NCI-H187 (cell line): Measurements from ENCODE around the gene FYB1.

Experiments used
- DNase-seq, 2 experiments: peaks; one replicate each; lab custom pipeline; 2025; lab: John Stamatoyannopoulos, UW

FYB1 gene

DNA sequence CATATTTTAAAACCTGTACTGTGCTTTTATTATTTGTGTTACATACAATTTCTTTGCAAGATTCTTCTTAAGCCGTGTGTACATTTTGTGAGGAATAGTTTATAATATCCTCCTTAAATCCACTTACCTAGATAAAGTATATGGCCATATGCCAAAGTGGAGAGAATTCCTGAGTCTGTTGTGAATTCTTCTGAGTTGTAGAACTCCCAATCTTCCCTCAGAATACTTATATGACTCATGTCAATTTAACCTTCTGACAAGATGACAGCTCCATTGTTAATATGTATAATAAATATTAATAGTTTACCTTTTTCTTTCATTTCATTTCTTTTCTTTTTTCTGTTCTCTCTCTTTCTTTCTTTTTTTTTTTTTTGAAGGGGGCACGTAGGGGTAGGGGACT, 139.2 kb downstream of the FYB1 start:
- DNase-seq: no peak

DNA sequence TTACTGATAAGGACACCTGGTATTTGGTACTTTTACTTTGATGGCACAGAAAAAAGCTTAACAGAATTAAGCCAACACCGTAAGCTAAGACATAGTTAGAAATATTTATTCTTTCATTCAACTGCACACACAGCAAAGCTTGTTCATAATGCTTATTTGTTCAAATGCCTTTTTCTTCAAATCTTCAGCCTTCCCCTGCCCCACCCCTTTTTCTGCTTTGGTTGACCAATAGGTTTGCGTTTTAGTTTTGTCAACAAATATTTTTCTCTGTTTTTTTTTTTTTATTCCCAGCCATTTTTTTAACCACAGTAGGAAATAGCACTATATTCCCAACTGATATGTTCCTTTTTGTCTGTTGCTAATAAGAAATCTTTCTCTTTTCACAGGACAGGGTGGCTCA, 140.2 kb downstream of the FYB1 start:
- no peak for DNase-seq

DNA sequence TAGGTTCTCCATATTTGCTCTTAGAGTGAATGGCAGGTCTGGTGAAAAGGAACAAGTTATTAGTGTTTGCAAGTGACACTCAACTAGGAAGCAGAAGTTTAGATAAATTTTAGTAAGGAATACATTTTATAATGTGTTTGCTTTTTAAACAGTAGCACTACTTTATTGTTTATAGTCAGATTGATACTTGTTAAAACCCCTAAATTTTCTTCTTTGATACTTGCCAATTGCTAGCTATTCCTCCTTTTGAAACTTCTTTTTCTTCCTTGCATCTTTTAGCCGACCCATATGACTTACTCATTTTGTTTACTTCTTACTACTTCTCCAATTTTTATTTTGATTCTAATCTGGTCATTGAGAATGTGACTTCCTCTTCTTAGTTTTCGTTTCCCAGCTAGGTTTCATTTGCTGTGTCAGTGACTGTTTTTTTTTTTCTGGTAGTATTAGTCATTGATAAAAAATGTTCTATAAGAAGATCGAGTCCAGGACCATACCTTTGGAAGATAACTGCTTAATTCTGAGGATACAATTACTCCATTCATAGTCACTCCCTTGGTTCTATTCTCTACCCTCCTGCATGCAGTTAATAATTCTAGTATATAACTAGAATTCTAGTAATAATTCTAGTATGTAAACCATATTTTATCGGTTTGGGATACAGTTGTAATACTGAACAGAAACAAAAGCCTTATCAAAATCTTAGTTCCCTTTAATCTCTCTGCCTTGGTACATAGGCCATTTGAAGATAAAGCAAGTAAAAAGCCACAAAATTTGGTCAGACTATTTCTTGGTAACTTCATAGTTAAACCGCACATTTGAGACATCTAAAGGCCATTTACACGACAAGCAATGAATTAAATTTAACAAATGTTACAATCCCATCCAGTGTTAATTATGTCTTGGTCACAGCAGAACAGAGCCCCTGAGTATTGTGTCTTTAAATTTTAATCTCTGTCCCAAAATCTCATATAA, 142.3 kb downstream of the FYB1 start:
- no peak for DNase-seq

DNA sequence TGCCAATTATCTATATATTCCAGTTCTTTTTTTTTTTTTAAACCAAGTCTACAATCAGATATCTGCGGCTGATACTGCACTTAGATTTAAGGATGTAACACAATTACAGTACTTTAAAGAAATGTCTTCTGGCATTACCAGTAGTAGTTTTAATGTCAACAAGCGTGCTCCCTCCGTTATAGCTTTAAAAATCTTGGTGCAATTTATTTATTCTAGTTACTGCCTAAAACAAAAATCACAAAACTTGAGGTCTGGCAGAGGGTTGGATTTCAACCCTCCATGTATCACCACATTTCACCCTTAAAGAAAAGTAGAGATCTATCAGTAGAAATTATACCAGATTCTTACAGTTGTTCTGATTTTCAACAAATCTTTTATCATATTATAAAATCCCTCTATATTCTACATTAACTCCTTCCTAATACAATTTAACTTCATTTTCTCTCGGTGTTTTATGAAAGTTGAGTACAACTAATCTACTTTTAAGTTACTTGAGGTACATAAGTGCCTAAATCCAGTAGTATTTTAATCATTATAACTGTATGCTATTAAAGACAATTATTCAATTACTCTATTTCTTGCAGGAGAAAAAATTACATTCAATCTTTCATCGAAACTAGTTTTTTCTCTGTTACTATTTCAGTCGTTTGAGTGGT, 143.1 kb downstream of the FYB1 start:
- DNase-seq: no peak

DNA sequence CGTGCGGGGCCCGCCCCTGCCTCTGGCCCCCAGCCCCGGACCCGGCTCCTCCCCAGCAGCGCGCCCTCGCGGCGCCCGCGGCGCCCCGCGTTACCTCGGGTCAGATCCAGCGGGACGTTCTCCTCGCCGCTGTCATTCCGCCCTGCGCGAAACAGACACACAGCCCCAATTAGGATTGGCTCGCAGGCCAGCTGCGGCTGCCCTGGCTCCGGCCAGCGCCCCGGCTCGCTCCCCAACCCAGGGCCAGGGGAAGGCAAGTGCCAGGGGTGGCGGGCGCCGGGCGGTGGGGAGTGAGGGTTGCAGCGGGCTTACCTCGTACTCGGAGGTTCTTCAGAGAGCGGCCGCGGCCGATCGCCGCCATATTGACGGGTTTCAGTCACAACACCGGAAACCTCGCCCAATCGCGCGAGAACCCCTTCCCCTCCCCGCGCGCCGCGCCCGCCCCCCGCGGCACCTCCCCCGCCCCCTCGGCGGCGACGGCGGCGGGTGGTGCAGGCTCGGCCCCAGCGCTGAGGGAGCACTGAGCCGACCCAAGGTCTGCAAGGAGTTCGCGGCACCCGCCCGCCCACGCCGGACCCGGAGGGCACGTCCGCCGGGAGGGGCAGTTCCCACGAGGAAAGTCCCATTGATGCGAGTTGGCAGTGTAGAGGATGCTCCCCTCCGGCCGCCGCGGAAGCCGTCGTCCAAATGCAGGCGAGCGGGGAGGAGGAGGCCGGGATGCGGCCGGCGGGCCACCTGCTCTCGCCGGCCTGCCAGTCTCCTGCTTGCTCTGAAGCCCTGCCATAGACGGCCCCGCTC, 145.1 kb downstream of the FYB1 start, which contains the start of gene RICTOR:
TSS of gene RICTOR (minus strand) at position 383 of the 798 bp plus-strand sequence. CDS start at position 361, 22 bp downstream.
- peak; percentile 81 to 82 for DNase-seq

DNA sequence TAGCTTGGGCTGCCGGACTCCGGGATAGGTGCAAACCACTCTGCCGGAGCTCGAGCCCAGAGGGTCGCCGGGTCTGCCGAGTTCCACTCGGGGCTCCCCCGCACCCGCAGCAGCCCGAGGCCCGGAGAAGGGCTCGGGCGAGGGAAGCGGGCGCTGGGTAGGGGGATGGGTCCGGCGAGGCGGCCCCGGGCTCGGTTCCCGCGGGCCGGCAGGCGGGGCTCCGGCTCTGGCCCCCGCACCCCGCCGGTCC, 145.7 kb downstream of the FYB1 start:
- DNase-seq: no peak

DNA sequence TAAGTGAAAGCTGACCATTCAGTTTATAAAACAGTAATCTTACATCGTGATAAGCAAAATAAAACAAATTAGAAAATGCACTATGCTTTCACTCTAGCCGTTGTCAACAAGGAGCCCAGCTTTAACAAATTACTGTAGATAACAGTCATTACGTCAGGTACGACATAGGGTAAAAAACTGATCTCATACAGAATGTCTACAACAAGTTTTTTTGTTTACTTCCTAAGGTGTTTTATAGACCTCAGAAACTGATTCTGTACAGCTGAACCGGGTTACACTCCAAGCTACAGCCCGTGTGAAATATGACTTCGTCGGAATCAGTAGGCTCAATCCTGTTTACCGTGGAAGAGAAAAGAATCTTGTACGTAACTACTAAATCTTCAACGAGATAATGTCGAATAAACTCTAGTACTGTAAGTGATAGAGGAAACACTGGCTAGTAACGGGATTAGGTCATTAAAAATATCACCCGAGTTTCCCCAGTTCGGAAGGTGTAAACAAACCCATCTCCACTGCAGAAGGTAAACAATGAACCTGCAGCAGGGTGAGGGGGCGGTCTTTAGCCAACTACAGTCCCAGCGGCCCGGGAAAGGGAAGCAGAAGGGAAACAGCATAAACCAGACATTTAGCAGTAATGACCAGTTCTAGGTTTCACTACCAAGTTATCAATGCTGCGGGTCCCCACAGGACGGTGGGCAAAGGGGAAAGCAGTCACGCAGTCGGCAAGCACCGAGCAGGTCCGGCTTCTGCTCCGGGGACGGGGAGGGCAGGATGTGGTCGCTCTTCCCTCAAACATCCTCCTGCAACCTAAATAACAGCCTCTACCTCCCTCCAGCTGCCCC, 146.2 kb downstream of the FYB1 start:
- DNase-seq: peak in 1 of 2 experiments; percentile 4

DNA sequence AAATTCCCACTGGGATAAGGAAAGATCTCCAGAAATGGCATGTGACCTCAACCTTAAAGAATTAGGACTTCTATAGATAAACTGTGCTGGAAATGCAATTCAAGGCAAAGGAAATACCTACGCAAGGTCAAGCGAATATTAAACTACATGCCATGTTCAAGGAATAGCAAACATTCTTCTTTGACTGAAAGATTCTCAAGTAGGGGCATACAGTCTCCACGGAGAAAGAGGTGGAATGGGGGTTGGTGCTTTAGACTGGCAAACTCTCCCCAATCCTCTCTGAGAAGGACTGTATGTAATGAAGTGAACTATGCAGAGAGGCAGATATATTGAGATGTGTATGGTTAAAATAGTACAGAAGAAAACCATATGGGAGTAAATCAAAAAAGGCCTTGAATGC, 151.3 kb downstream of the FYB1 start:
- DNase-seq: no peak

DNA sequence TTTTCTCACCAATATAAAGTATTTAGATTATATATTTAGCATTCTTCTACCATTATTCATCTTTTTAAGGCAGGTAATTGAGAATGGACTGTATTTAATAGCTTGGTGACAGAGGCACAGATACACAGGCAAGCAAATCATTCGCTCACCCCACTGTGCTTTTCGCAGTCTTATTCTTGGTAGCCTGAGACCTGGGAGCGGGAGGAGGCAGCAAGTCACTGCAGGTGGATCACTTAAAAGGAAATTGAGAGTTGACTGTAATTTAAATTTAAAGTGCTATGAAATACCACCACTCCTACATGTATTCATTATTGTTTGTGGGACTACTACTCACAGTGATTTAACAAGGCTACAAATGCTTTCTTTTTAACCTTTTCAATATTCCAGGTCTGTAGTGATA, 154.9 kb downstream of the FYB1 start:
- no peak for DNase-seq

DNA sequence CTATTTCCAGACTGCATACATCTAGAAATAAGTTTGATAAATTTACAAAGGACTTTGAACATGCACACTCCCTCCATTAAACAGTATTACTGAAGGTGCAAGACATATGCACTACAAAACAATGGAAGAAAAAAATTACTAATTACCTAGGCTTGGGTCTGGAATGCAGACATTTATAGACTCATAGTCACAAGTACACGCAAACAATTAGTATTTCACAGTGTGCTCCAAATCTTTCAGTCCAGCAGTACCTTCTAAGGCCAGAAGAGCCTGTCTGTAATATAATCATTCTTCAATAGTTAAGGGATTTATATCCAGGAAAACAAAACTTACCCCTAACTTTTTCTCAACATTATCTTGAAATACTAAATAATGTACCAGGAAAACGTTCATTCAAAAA, 156.3 kb downstream of the FYB1 start:
- DNase-seq: no peak

DNA sequence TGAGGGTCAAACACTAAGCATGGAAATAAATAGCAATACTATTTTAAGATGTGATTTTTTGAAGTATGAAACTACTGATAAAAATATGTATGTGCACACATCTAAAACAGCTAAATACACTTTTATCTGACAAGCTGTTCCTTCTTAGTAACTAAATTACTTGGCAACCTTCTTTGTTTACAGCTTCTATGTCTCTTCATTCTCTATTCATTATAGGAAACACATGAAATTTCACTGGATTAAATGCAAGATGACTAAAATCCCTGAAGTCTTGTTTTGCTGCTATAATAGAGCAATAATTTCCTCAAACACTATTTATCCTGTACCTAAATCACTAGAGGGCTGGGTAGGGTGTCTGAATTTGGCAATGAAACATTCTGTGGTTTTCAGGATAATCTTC, 156.8 kb downstream of the FYB1 start:
- DNase-seq: no peak

DNA sequence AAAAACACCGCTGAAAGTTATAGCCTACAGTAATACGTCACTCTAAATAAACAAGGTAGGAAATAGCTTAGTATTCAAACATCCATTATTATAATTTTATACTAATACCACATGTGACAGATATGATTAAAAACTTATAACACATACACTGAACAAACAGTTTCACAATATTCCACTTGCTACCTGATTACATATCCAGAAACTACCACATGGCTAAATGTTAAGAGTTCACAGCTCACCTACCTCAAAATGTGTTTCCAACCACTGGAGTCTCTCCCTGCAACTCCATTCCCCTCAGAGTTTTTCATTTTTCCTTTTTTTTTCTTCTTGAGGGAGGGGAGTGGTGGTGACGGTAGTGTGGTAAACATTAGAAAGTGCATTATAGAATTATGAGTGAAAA, 157.3 kb downstream of the FYB1 start:
- no peak for DNase-seq

DNA sequence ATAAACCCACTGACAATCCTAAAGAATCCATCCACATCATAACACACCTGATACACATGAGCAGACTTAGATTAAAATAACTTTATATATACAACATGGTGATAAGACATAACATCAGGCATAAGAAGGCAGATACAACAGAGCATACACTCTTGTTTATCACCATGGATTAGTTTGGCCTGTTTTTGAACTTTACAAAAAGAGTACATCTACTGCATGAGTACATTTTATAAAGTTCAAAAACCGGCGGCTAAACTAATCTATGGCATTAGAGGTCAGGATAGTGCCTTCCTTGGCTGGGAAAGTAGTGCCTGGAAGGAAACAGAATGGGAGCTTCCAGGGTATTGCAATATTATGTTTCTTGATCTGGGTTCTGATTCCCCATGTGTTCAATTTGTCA, 160.3 kb downstream of the FYB1 start:
- DNase-seq: no peak

DNA sequence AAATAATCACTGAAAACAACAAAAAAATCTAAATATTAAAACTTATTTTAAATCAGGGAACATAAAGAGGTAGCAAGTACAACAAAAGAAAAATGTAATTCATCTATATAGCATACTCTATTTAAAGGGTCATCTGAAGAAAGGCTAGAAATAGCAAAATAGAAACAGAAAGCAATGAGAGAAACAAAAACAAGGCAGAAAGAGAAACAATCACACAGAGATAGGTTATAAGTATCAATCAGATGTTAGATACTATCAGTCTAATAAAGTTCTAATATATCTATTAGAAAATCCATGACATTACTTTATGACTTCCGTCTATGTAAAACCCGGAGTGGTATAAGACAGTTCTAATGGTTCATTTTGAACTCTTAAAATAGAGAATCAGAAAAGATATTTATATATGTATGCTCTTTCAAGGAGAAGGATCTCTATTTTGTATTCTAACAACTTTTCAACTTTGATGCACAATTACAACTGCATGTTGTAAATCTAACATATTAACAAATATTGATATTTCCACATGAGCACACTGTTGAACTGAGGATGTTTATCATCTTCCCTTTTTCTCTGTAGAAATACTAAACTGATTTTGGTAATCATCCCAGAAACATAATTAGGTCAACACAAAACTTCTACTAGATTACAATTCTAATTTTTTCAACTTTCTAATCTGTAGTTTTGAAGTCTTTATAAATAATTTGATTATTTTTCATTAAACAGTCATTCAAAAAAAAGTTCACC, 161.0 kb downstream of the FYB1 start:
- no peak for DNase-seq

DNA sequence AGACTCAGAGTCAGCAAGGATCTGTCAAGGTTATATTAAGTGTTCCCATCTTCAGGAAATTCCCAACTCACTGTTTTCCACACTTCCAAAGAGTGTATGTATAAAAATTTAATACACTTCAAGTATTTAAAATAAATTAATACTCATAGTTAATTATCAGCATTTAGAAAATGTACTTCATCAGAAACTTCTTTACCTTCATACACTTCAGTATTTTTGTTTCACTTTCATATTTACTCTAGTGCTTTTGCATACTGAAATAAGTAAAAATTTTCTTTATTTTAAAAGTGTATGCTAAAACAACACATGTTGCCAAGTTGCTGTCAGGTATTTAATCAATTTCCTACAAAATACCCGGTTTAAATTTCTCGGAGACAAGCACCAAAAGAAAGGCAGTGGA, 161.6 kb downstream of the FYB1 start:
- no peak for DNase-seq

DNA sequence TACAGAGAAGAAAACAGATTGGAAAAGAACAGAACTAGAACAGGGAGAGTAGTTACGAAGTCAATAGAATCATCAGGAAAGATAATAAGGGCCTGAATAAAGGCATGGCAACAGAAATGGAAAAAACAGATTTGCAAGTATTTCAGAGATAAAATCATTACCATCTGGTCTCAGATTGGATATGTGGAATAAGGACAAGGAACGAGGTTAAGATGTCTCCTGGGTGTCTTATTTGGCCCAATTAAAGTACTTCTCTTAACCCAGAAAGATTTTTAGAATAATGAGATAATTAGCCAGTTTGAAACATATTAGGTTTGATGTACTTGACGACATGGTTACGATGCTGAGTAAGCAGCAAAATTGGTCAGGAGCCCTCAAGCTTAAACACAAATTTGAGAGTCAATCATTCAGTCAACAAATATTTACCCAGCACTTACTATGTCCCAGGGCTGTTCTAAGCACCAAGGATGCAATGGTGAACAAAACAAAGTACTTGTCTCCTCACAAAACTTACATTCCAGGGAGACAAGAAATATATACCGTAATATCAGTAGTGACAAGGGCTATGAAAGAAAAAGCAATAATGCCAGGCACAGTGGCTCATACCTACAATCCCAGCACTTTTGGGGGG, 163.5 kb downstream of the FYB1 start:
- no peak for DNase-seq
